Measurements from ENCODE around the gene MRPS27.

The MRPS27 gene

DNA sequence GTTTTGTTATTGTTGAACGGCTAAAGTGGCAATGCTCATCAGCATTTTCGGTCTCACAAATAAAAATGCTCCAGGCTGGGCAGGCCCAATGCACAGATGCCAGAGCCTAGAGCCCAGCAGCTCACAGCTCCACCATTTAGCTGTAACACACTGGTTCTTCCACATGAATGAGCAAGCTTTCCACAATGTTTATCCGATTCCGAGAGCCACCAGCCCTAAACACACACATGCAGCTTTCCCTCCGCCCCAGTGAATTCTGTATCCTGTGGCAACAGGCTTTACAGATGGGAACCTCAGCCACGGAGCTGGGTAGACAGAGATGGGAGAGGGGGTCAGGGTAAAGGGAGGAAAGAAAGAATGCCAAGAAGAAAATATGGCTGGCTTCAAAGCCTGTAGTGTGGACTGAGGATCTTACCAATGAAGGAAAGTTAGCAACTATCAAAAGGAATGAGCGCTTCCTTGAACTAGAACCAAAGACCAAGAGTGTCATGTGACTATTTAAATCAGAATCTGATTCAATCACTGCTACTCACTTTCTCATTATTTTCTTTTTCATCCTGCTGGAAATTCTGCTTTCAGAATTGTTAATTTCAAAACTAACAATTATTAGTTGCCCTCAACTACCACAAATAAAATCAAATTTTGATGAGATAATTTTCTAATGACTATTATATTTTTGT is 77.1 kb downstream of the MRPS27 start:
- TF ChIP-seq, protein P1, sequence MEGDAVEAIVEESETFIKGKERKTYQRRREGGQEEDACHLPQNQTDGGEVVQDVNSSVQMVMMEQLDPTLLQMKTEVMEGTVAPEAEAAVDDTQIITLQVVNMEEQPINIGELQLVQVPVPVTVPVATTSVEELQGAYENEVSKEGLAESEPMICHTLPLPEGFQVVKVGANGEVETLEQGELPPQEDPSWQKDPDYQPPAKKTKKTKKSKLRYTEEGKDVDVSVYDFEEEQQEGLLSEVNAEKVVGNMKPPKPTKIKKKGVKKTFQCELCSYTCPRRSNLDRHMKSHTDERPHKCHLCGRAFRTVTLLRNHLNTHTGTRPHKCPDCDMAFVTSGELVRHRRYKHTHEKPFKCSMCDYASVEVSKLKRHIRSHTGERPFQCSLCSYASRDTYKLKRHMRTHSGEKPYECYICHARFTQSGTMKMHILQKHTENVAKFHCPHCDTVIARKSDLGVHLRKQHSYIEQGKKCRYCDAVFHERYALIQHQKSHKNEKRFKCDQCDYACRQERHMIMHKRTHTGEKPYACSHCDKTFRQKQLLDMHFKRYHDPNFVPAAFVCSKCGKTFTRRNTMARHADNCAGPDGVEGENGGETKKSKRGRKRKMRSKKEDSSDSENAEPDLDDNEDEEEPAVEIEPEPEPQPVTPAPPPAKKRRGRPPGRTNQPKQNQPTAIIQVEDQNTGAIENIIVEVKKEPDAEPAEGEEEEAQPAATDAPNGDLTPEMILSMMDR (IDR thresholded peaks at IDR 0.05): no peak
- Histone ChIP-seq H3K4me1 (no peaks in the 10 kb centered on the region), H3K36me3 (ENCODE audit: control insufficient read depth, insufficient read depth, low read length) (no peaks in the 10 kb centered on the region), H3K9ac (no peak overlapping the region), H3K4me3 (ENCODE audit: low read depth, low read length) (no peak overlapping the region), H3K9me3 (ENCODE audit: control insufficient read depth, low read length) (no peaks in the 10 kb centered on the region), H3K79me2 (peaks cover 5% of the 10 kb centered on the region), H3K4me2 (ENCODE audit: low read length) (no peak overlapping the region), H3K27me3 (ENCODE audit: control insufficient read depth, insufficient read depth, low read length) (no peaks in the 10 kb centered on the region), H3K27ac (no peak overlapping the region), H2AFZ (no peak overlapping the region)

DNA sequence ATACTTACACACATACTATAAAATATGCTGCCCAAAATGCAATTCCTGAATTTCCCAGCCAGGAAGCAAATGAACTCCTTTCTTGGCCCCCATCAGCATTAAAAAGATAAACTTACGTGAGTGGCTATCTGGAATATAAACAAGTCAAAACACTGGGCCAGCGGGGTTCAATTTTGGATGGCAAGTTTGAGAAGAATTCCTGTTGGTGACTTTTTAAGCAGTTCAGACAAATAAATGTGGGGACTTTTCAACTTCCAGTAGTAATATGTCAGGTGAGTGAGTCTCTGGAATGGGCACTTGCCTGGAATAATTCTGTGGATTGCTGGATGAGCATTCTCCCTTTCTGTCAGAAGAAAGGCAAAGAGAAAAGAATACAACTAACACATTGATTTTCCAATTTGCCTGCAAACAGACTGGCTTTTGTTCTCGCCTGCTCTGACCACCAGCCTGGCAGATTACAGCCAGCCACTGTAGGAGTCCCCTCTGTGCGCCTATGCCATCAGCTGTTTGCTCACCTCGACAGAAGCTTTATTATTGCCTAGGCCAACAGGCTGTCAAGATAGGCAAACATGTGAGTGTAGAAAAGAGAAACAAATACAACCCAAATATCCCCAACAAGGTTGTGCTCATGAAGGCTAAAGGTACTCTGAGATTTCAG is 78.6 kb downstream of the MRPS27 start:
- no peaks in the 10 kb centered on the region for H3K9me3 ChIP-seq (ENCODE audit: control insufficient read depth, low read length)
- H3K36me3 ChIP-seq (ENCODE audit: control insufficient read depth, insufficient read depth, low read length): no peaks in the 10 kb centered on the region
- H3K27ac ChIP-seq: no peak overlapping the region
- no peaks in the 10 kb centered on the region for H3K4me1 ChIP-seq
- no peak overlapping the region for H3K4me3 ChIP-seq (ENCODE audit: low read depth, low read length)
- H3K9ac ChIP-seq: no peak overlapping the region
- no peaks in the 10 kb centered on the region for H3K27me3 ChIP-seq (ENCODE audit: control insufficient read depth, insufficient read depth, low read length)
- H2AFZ ChIP-seq: no peak overlapping the region
- H3K79me2 ChIP-seq: peaks cover 5% of the 10 kb centered on the region
- TF ChIP-seq, protein P1 (IDR thresholded peaks at IDR 0.05): no peak
- H3K4me2 ChIP-seq (ENCODE audit: low read length): no peak overlapping the region

DNA sequence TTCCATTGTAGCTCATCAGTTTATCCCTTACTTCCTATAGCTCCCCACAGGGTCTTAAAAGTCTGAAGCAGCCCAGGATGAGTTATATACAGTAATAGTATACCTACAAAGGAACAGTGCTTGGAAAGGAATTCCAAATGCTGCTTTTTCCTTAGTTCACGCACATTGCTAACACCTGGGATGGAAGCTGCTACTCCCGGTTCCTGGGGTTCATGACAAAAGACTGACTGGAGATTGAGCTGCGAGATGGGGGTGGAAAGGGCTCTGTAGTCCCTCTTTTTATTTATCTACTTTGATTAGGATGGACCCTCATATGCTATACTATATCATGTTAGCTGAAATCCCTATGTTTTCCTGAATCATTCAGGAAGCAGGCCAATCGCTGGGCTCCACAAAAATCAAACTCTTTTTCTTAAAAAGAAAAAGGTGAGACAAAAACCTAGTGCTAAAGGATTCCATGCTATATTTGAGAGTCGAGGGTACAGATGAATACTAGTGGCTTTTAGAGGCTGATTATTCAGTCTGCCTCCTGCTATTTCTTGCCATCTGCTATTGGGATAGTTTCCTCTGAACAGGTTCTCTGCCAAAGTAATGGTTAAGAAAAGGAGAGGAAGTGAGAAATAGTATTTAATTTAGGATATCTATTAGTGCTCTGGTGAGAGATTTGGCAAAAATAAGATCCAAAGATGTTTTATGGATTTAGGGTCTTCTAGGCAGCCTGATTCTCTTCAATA is 81.2 kb downstream of the MRPS27 start:
- Histone ChIP-seq H3K4me3 (ENCODE audit: low read depth, low read length) (no peak overlapping the region), H3K27me3 (ENCODE audit: control insufficient read depth, insufficient read depth, low read length) (no peaks in the 10 kb centered on the region), H3K4me1 (peaks cover 2% of the 10 kb centered on the region), H3K4me2 (ENCODE audit: low read length) (no peak overlapping the region), H3K9ac (no peak overlapping the region), H3K9me3 (ENCODE audit: control insufficient read depth, low read length) (no peaks in the 10 kb centered on the region), H3K27ac (no peak overlapping the region), H3K79me2 (no peaks in the 10 kb centered on the region), H2AFZ (no peak overlapping the region), H3K36me3 (ENCODE audit: control insufficient read depth, insufficient read depth, low read length) (no peaks in the 10 kb centered on the region)
- TF ChIP-seq, protein P1 (IDR thresholded peaks at IDR 0.05): no peak

DNA sequence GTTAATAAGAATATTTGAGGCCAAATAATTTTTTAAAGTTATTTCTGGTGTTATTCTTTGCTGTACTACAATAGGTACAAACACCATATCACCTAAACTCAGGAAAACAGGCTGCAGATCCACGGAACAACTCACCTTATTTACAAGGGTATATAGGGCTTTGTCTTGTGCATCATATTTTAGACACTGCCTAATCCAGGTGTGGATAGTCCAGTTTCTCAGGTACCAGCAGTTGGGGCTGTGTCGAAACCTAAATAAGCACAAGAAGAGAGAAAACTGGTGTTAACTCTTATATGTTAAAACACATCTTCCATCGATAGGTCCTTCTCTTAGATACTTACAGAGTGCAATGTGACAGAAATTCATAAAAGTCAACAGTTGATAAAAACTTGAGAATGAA is 82.2 kb downstream of the MRPS27 start:
- Histone ChIP-seq H3K79me2 (no peaks in the 10 kb centered on the region), H3K9ac (no peak overlapping the region), H3K36me3 (ENCODE audit: control insufficient read depth, insufficient read depth, low read length) (no peaks in the 10 kb centered on the region), H3K9me3 (ENCODE audit: control insufficient read depth, low read length) (no peaks in the 10 kb centered on the region), H3K27me3 (ENCODE audit: control insufficient read depth, insufficient read depth, low read length) (no peaks in the 10 kb centered on the region), H3K4me3 (ENCODE audit: low read depth, low read length) (no peak overlapping the region), H3K4me1 (peaks cover 2% of the 10 kb centered on the region), H3K27ac (no peak overlapping the region), H2AFZ (no peak overlapping the region), H3K4me2 (ENCODE audit: low read length) (no peak overlapping the region)
- TF ChIP-seq, protein P1 (IDR thresholded peaks at IDR 0.05): no peak
